DND-41 (cell line): Measurements from ENCODE around the gene C2CD2.

Experiments used
- ATAC-seq: fragments of 200-7000 bp; cut with Tn5 transposase; 3 replicates; pipeline ENCODE4 v1.9.1; 2021; ENCODE audit warnings: low read depth; ENCODE audit not compliant: insufficient read depth
- DNase-seq: peaks from one replicate; pipeline ENCODE4 v3.0.0-alpha.2; 2020
- H2AFZ ChIP-seq: 2 replicates; pipeline ENCODE4 v1.6.0; 2012; ENCODE audit warnings: low read depth, low read length
- H3K27ac ChIP-seq: 2 replicates; pipeline ENCODE4 v1.5.1; 2012; ENCODE audit warnings: low read length, inconsistent platforms
- H3K27me3 ChIP-seq: fragments of 200-600 bp; sonication (generic); 2 replicates; pipeline ENCODE4 v1.6.0; 2012; ENCODE audit warnings: low read length, mild to moderate bottlenecking, inconsistent platforms; ENCODE audit not compliant: insufficient read depth, poor library complexity
- H3K36me3 ChIP-seq: 2 replicates; pipeline ENCODE4 v1.5.1; 2012; ENCODE audit warnings: low read length, inconsistent platforms; ENCODE audit not compliant: insufficient read depth
- H3K4me1 ChIP-seq: 2 replicates; pipeline ENCODE4 v1.5.1; 2012; ENCODE audit warnings: mild to moderate bottlenecking, low read length; ENCODE audit not compliant: insufficient read depth
- H3K4me2 ChIP-seq: 2 replicates; pipeline ENCODE4 v1.6.0; 2012; ENCODE audit warnings: mild to moderate bottlenecking, moderate library complexity, low read length, inconsistent platforms; ENCODE audit not compliant: insufficient read depth
- H3K4me3 ChIP-seq, 2 experiments: fragments of 200-600 bp in 1 of 2; shearing (Covaris generic) in 1 of 2; 2 replicates each; pipeline ENCODE4 v1.5.1; 2012 to 2016; ENCODE audit warnings: inconsistent platforms in 2 of 2, low read length in 2 of 2, mild to moderate bottlenecking in 2 of 2, low read depth in 1 of 2, moderate library complexity in 1 of 2
- H3K79me2 ChIP-seq: 2 replicates; pipeline ENCODE4 v1.6.0; 2012; ENCODE audit warnings: low read length, inconsistent platforms; ENCODE audit not compliant: insufficient read depth
- H3K9ac ChIP-seq: 2 replicates; pipeline ENCODE4 v1.6.0; 2012; ENCODE audit warnings: low read depth, mild to moderate bottlenecking, inconsistent platforms, low read length, moderate library complexity
- H3K9me3 ChIP-seq: 2 replicates; pipeline ENCODE4 v1.5.1; 2012; ENCODE audit warnings: low read length, moderate library complexity, mild to moderate bottlenecking, inconsistent platforms; ENCODE audit not compliant: insufficient read depth, severe bottlenecking
- H4K20me1 ChIP-seq: 2 replicates; pipeline ENCODE4 v1.6.0; 2012; ENCODE audit warnings: low read length; ENCODE audit not compliant: insufficient read depth
- CTCF ChIP-seq: IDR thresholded peaks from 2 replicates; pipeline ENCODE4 v1.5.1; 2012; ENCODE audit warnings: borderline replicate concordance, low read length, moderate library complexity, mild to moderate bottlenecking; ENCODE audit not compliant: poor library complexity, severe bottlenecking; ENCODE audit errors: extremely low read depth
- EZH2 ChIP-seq: IDR thresholded peaks from 3 replicates; pipeline ENCODE4 v1.6.1; 2012; ENCODE audit warnings: borderline replicate concordance, low read depth, mild to moderate bottlenecking, moderate library complexity, low read length, inconsistent platforms; ENCODE audit not compliant: severe bottlenecking

C2CD2 gene

GRCh38 chr21:41919666-41920398 is 34.0 kb downstream of the C2CD2 start:
- Histone ChIP-seq H3K4me1 (peaks cover 15% of the 10 kb centered on the region), H3K79me2 (peaks cover 5% of the 10 kb centered on the region; the same call in 1 of the 2 replicates), H3K27ac (no peak overlapping the region), H3K4me2 (no peak overlapping the region), H3K4me3 (no peak overlapping the region), H3K9me3 (no peaks in the 10 kb centered on the region), H4K20me1 (no peaks in the 10 kb centered on the region), H3K9ac (no peak overlapping the region), H2AFZ (no peak overlapping the region), H3K27me3 (no peaks in the 10 kb centered on the region), H3K36me3 (peaks cover 11% of the 10 kb centered on the region)
- no peak for DNase-seq
- no peak for ATAC-seq
- no peak for TF ChIP-seq EZH2
- TF ChIP-seq CTCF, result no peak

- DNase-seq (no peak), ATAC-seq (no peak)
- Histone ChIP-seq H3K27ac (no peak overlapping the region), H3K27me3 (no peaks in the 10 kb centered on the region), H3K4me1 (peaks cover 5% of the 10 kb centered on the region), H3K36me3 (peaks cover 11% of the 10 kb centered on the region), H3K9me3 (no peaks in the 10 kb centered on the region), H4K20me1 (no peaks in the 10 kb centered on the region), H2AFZ (no peak overlapping the region), H3K4me3 (no peak overlapping the region), H3K79me2 (0 out of 2 replicates have a peak, but pooled peaks cover 1% of the 10 kb centered on the region), H3K4me2 (no peak overlapping the region), H3K9ac (no peak overlapping the region)
- TF ChIP-seq CTCF (no peak), EZH2 (no peak)
Measured at GRCh38 chr21:41918561-41919358, 35.1 kb downstream of the C2CD2 start.

- H3K79me2 ChIP-seq, result no peaks in the 10 kb centered on the region
- H3K4me1 ChIP-seq, result no peaks in the 10 kb centered on the region
- H3K36me3 ChIP-seq, result peaks cover 11% of the 10 kb centered on the region
- no peaks in the 10 kb centered on the region for H4K20me1 ChIP-seq
- no peak overlapping the region for H3K4me2 ChIP-seq
- H2AFZ ChIP-seq, result no peak overlapping the region
- ATAC-seq, result no peak
- no peaks in the 10 kb centered on the region for H3K9me3 ChIP-seq
- no peak overlapping the region for H3K4me3 ChIP-seq
- H3K9ac ChIP-seq, result no peak overlapping the region
- TF ChIP-seq EZH2 (no peak), CTCF (no peak)
- no peaks in the 10 kb centered on the region for H3K27me3 ChIP-seq
- no peak for DNase-seq
- no peak overlapping the region for H3K27ac ChIP-seq
Measured at GRCh38 chr21:41917531-41917930, 36.3 kb downstream of the C2CD2 start.
